H1 (cell line): ENCODE results near the gene LRRC42. TPM values are rescaled to one million over a fixed set of nuclear protein-coding genes. Genes with fewer than 3 reads are reported as not detected.

ENCODE experiments used
- CTCF ChIA-PET: fragments of 300-600 bp; sonication (Branson Sonifier 250); formaldehyde crosslinking; loops from one replicate; lab custom pipeline; 2021; ENCODE audit not compliant: partially characterized antibody; lab: Charles Lee
- POLR2A ChIA-PET: fragments of 300-600 bp; sonication (Branson Sonifier 250); formaldehyde crosslinking; loops from one replicate; lab custom pipeline; 2021; ENCODE audit warnings: inconsistent platforms; ENCODE audit not compliant: partially characterized antibody; lab: Charles Lee
- DNase-seq, 2 experiments: peaks; one replicate each; pipeline versions ENCODE4 v3.0.0 to v3.0.0-alpha.2; 2010 to 2022; ENCODE audit warnings: low spot score in 2 of 2, low read depth in 1 of 2, mixed read lengths in 1 of 2
- FAIRE-seq: peaks from 2 replicates; lab custom pipeline; 2011; peaks lifted over from hg19 to GRCh38; lab: Jason Lieb, UNC
- H2AFZ ChIP-seq: 2 replicates; pipeline ENCODE4 v1.8.1; 2012; ENCODE audit warnings: low read length, inconsistent platforms
- H2AK5ac ChIP-seq: 2 replicates; pipeline ENCODE4 v1.6.1; 2013; ENCODE audit warnings: low read depth, low read length
- H2BK120ac ChIP-seq: replicated peaks from 2 replicates; pipeline ENCODE3; 2013; ENCODE audit warnings: low read depth, low read length, inconsistent platforms
- H2BK12ac ChIP-seq: 2 replicates; pipeline ENCODE4 v1.6.1; 2013; ENCODE audit warnings: low read depth, low read length
- H2BK15ac ChIP-seq: 2 replicates; pipeline ENCODE4 v1.6.1; 2013; ENCODE audit warnings: low read length
- H2BK20ac ChIP-seq: 2 replicates; pipeline ENCODE4 v1.6.1; 2013; ENCODE audit warnings: low read length
- H2BK5ac ChIP-seq: 2 replicates; pipeline ENCODE4 v1.6.1; 2013; ENCODE audit warnings: low read depth, low read length
- H3K14ac ChIP-seq: 2 replicates; pipeline ENCODE4 v1.6.1; 2013; ENCODE audit warnings: inconsistent platforms; ENCODE audit not compliant: insufficient read length
- H3K18ac ChIP-seq: 2 replicates; pipeline ENCODE4 v1.6.1; 2013; ENCODE audit warnings: low read length; ENCODE audit errors: extremely low read depth
- H3K23ac ChIP-seq: 2 replicates; pipeline ENCODE4 v1.6.1; 2013; ENCODE audit warnings: inconsistent platforms; ENCODE audit not compliant: insufficient read length
- H3K23me2 ChIP-seq: 2 replicates; pipeline ENCODE4 v1.6.1; 2013; ENCODE audit warnings: low read depth, low read length
- H3K27ac ChIP-seq: 2 replicates; pipeline ENCODE4 v1.6.1; 2011; ENCODE audit warnings: low read depth, low read length, inconsistent platforms
- H3K27me3 ChIP-seq, 4 experiments: replicated peaks in 1 of 4; 1 replicate in 1 of 4; 2 replicates in 3 of 4; pipeline versions ENCODE4 v1.6.1 to v1.8.1; 2011 to 2013; ENCODE audit warnings: low read length in 3 of 4, mild to moderate bottlenecking in 3 of 4, inconsistent platforms in 2 of 4, mixed read lengths in 2 of 4, moderate library complexity in 1 of 4; ENCODE audit not compliant: control insufficient read depth in 3 of 4, insufficient read depth in 3 of 4; ENCODE audit errors: extremely low read depth in 1 of 4
- H3K36me3 ChIP-seq, 4 experiments: 2 replicates each; pipeline versions ENCODE4 v1.6.1 to v1.8.1; 2011 to 2013; ENCODE audit warnings: mild to moderate bottlenecking in 4 of 4, low read length in 3 of 4, moderate library complexity in 2 of 4, control low read depth in 1 of 4, inconsistent platforms in 1 of 4; ENCODE audit not compliant: insufficient read depth in 4 of 4, control insufficient read depth in 2 of 4
- H3K4ac ChIP-seq: replicated peaks from 2 replicates; pipeline ENCODE3; 2013; ENCODE audit warnings: low read length, low read depth, mixed read lengths, inconsistent platforms; ENCODE audit not compliant: insufficient read length
- H3K4me1 ChIP-seq, 4 experiments: replicated peaks in 1 of 4; 1 replicate in 1 of 4; 2 replicates in 3 of 4; pipeline versions ENCODE4 v1.6.1 to v1.8.1; 2011 to 2013; ENCODE audit warnings: low read length in 3 of 4, inconsistent platforms in 2 of 4, mixed read lengths in 1 of 4; ENCODE audit not compliant: insufficient read depth in 4 of 4, control insufficient read depth in 3 of 4
- H3K4me2 ChIP-seq, 2 experiments: 2 replicates each; pipeline versions ENCODE4 v1.6.1 to v1.8.1; 2011 to 2013; ENCODE audit warnings: low read depth in 2 of 2, low read length in 2 of 2, control low read depth in 1 of 2, inconsistent platforms in 1 of 2, mild to moderate bottlenecking in 1 of 2; ENCODE audit not compliant: insufficient read depth in 1 of 2
- H3K4me3 ChIP-seq, 4 experiments: fragments of 200-600, 300-600 bp in 1 of 4; sonication (generic), shearing (Covaris generic), sonication (Bioruptor Twin) in 1 of 4; 2 replicates each; pipeline versions ENCODE4 v1.5.1 to v1.8.1; 2011 to 2016; ENCODE audit warnings: low read length in 4 of 4, low read depth in 3 of 4, control low read depth in 2 of 4, inconsistent platforms in 2 of 4, mild to moderate bottlenecking in 2 of 4, mixed read lengths in 1 of 4, moderate library complexity in 1 of 4; ENCODE audit not compliant: insufficient read depth in 2 of 4; ENCODE audit errors: extremely low read depth in 1 of 4
- H3K56ac ChIP-seq: replicated peaks from 2 replicates; pipeline ENCODE3; 2013; ENCODE audit warnings: low read depth, mild to moderate bottlenecking, mixed read lengths, low read length, inconsistent platforms; ENCODE audit not compliant: insufficient read length
- H3K79me1 ChIP-seq: 2 replicates; pipeline ENCODE4 v1.6.1; 2013; ENCODE audit warnings: low read depth, low read length, control low read depth
- H3K79me2 ChIP-seq, 2 experiments: 2 replicates each; pipeline versions ENCODE4 v1.6.1 to v1.8.1; 2012 to 2013; ENCODE audit warnings: low read length in 2 of 2, mild to moderate bottlenecking in 2 of 2, inconsistent platforms in 1 of 2; ENCODE audit not compliant: insufficient read depth in 2 of 2, control insufficient read depth in 1 of 2
- H3K9ac ChIP-seq, 4 experiments: replicated peaks in 1 of 4; 1 replicate in 1 of 4; 2 replicates in 3 of 4; pipeline versions ENCODE4 v1.6.1 to v1.8.1; 2011 to 2013; ENCODE audit warnings: low read depth in 3 of 4, low read length in 3 of 4, control low read depth in 2 of 4, mild to moderate bottlenecking in 2 of 4, moderate library complexity in 2 of 4, inconsistent platforms in 1 of 4; ENCODE audit errors: extremely low read depth in 1 of 4
- H3K9me3 ChIP-seq, 2 experiments: 2 replicates each; pipeline versions ENCODE4 v1.6.1 to v1.8.1; 2012 to 2013; ENCODE audit warnings: mild to moderate bottlenecking in 2 of 2, moderate library complexity in 2 of 2, control low read depth in 1 of 2, inconsistent platforms in 1 of 2, low read depth in 1 of 2, low read length in 1 of 2, mixed read lengths in 1 of 2; ENCODE audit not compliant: insufficient read depth in 2 of 2
- H4K20me1 ChIP-seq, 2 experiments: replicated peaks in 1 of 2; 2 replicates each; pipeline versions ENCODE3 to v1.8.1; 2011 to 2013; ENCODE audit warnings: inconsistent platforms in 2 of 2, low read length in 2 of 2, mild to moderate bottlenecking in 1 of 2; ENCODE audit not compliant: insufficient read depth in 2 of 2, control insufficient read depth in 1 of 2
- H4K5ac ChIP-seq: 2 replicates; pipeline ENCODE4 v1.6.1; 2013; ENCODE audit warnings: low read length, low read depth, mixed read lengths, inconsistent platforms; ENCODE audit not compliant: insufficient read length
- H4K8ac ChIP-seq: 2 replicates; pipeline ENCODE4 v1.8.0; 2013; ENCODE audit warnings: mild to moderate bottlenecking, moderate library complexity, low read length, inconsistent platforms; ENCODE audit not compliant: insufficient read depth; ENCODE audit errors: extremely low read depth
- H4K91ac ChIP-seq: replicated peaks from 2 replicates; pipeline ENCODE3; 2013; ENCODE audit warnings: low read length, mixed read lengths, inconsistent platforms; ENCODE audit not compliant: insufficient read length
- RXRA ChIP-seq: IDR thresholded peaks from 2 replicates; pipeline ENCODE4 v1.6.1; 2011; ENCODE audit warnings: low read depth, mild to moderate bottlenecking, low read length, moderate library complexity; ENCODE audit not compliant: insufficient read depth
- WGBS, 2 experiments: shearing (Covaris generic) in 1 of 2; methylation state at CpG; one replicate each; pipeline versions ENCODE4 v1.1.6 to v1.1.7; 2013 to 2015; ENCODE audit warnings: low lambda C conversion rate in 2 of 2, mixed read lengths in 2 of 2, inconsistent platforms in 1 of 2, low coverage in 1 of 2, missing lambda C conversion rate in 1 of 2; ENCODE audit not compliant: insufficient replicate concordance in 2 of 2, insufficient coverage in 1 of 2, insufficient read length in 1 of 2; ENCODE audit errors: extremely low coverage in 1 of 2, missing lambda C conversion rate in 1 of 2; 5-methylcytosine and 5-hydroxymethylcytosine counted together
- polyA plus RNA-seq, 7 experiments: library from polyadenylated mRNA; depleted of rRNA in 3 of 7; stranded (reverse) in 5 of 7; unstranded in 2 of 7; fragments of >200 nt in 5 of 7; fragments of 200-250 nt in 2 of 7; gene quantifications; 1 replicate in 5 of 7; 2 replicates in 1 of 7; 4 replicates in 1 of 7; pipeline versions ENCODE4 v1.2.1 to v1.2.3, GENCODE V29; 2011 to 2013; ENCODE audit warnings: missing spikeins in 2 of 7, mixed read lengths in 2 of 7
- total RNA-seq: library from RNA; stranded (reverse); fragmentation: NEBNext Ultra II Directional; extraction: Animal tissue kit (Norgen Biotek cat#: 25700); gene quantifications from 2 replicates; pipeline ENCODE4 v1.2.1, GENCODE V29; 2021

LRRC42 gene
- total and polyA plus RNA-seq, 2 of the 8 experiments (the other 6 are each of a cell fraction or from before 2014, with no cell fraction given): 38.2 to 54.1 TPM

GRCh38 chr1:53971718-53972117 is 25.6 kb downstream of the LRRC42 start:
- no peak overlapping the region for H3K14ac ChIP-seq
- no peaks in the 10 kb centered on the region for H3K79me1 ChIP-seq
- H3K18ac ChIP-seq: no peak overlapping the region
- no peak overlapping the region for H3K27ac ChIP-seq
- no peak overlapping the region for H2AFZ ChIP-seq
- no peaks in the 10 kb centered on the region for H3K23me2 ChIP-seq
- H2BK20ac ChIP-seq: no peak overlapping the region
- WGBS, 2 experiments: 91% methylated on average over 2 of the region's 2 CpGs; no CpG with 5 or more reads in 1 of the 2 experiments
- H3K56ac ChIP-seq: no peak overlapping the region
- no peak overlapping the region for H2BK12ac ChIP-seq
- H3K36me3 ChIP-seq: peaks cover 2 to 28% (median 11%) of the 10 kb centered on the region in 4 experiments; a peak in 7 of 8 replicates
- DNase-seq (no peak), FAIRE-seq (no peak)
- H3K9ac ChIP-seq: no peak overlapping the region
- no peak overlapping the region for H4K91ac ChIP-seq
- no peak overlapping the region for H2BK5ac ChIP-seq
- ChIA-PET POLR2A (interaction anchor here (1.1 kb wide), 1 partner anchor 11 kb away, joined by 3 read pairs; no protein-coding TSS in a partner anchor), CTCF (interaction anchor here (1.3 to 2.9 kb wide), 4 partner anchors 11 to 99 kb away, joined by 3 to 19 read pairs (median 4); no protein-coding TSS in a partner anchor)
- H3K4ac ChIP-seq: no peak overlapping the region
- H3K79me2 ChIP-seq: no peaks in the 10 kb centered on the region
- H2AK5ac ChIP-seq: no peak overlapping the region
- H3K9me3 ChIP-seq: no peaks in the 10 kb centered on the region
- H3K4me1 ChIP-seq: no peaks in the 10 kb centered on the region
- H3K4me2 ChIP-seq: no peak overlapping the region
- no peaks in the 10 kb centered on the region for H4K20me1 ChIP-seq
- no peak overlapping the region for H4K8ac ChIP-seq
- no peak overlapping the region for H2BK120ac ChIP-seq
- no peaks in the 10 kb centered on the region for H3K27me3 ChIP-seq
- no peak overlapping the region for H3K23ac ChIP-seq
- no peak for TF ChIP-seq RXRA
- no peak overlapping the region for H2BK15ac ChIP-seq
- H4K5ac ChIP-seq: no peak overlapping the region
- H3K4me3 ChIP-seq: no peak overlapping the region
